ENCODE data around the gene CCNY.

- no peak for TF ChIP-seq POLR2A (IDR thresholded peaks at IDR 0.05; ENCODE audit: low read length)
- TF ChIP-seq, protein P1, sequence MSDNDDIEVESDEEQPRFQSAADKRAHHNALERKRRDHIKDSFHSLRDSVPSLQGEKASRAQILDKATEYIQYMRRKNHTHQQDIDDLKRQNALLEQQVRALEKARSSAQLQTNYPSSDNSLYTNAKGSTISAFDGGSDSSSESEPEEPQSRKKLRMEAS (IDR thresholded peaks at IDR 0.05), result no peak
- TF ChIP-seq, protein P2, sequence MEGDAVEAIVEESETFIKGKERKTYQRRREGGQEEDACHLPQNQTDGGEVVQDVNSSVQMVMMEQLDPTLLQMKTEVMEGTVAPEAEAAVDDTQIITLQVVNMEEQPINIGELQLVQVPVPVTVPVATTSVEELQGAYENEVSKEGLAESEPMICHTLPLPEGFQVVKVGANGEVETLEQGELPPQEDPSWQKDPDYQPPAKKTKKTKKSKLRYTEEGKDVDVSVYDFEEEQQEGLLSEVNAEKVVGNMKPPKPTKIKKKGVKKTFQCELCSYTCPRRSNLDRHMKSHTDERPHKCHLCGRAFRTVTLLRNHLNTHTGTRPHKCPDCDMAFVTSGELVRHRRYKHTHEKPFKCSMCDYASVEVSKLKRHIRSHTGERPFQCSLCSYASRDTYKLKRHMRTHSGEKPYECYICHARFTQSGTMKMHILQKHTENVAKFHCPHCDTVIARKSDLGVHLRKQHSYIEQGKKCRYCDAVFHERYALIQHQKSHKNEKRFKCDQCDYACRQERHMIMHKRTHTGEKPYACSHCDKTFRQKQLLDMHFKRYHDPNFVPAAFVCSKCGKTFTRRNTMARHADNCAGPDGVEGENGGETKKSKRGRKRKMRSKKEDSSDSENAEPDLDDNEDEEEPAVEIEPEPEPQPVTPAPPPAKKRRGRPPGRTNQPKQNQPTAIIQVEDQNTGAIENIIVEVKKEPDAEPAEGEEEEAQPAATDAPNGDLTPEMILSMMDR (IDR thresholded peaks at IDR 0.05), result no peak
- no peak for TF ChIP-seq ZSCAN20 (CRISPR knock-in tag; IDR thresholded peaks at IDR 0.05)
- TF ChIP-seq, protein P3, sequence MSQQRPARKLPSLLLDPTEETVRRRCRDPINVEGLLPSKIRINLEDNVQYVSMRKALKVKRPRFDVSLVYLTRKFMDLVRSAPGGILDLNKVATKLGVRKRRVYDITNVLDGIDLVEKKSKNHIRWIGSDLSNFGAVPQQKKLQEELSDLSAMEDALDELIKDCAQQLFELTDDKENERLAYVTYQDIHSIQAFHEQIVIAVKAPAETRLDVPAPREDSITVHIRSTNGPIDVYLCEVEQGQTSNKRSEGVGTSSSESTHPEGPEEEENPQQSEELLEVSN (IDR thresholded peaks at IDR 0.05; ENCODE audit: borderline replicate concordance, low read depth), result no peak
- no peak for TF ChIP-seq REST (IDR thresholded peaks at IDR 0.05)
- no peak for TF ChIP-seq HOXA7 (CRISPR knock-in tag; IDR thresholded peaks at IDR 0.05)
- TF ChIP-seq EHF (CRISPR knock-in tag; IDR thresholded peaks at IDR 0.05), result no peak
- TF ChIP-seq EP300 (IDR thresholded peaks at IDR 0.05), result no peak
- no peak for TF ChIP-seq RAD21 (conservative IDR thresholded peaks at IDR 0.05 in 1 of 2, IDR thresholded peaks at IDR 0.05 in 1 of 2)
Observed at GRCh38 chr10:35364808-35365207, 28.5 kb downstream of the CCNY start.
